GM12801 (cell line): ENCODE data around the gene HAGHL.

Experiments used
- TF ChIP-seq, protein P1 (sequence below): IDR thresholded peaks from one replicate; pipeline ENCODE4 v1.5.1; 2011; ENCODE audit warnings: control low read depth; ENCODE audit not compliant: insufficient read length; ENCODE audit errors: extremely low read depth

The HAGHL gene

DNA sequence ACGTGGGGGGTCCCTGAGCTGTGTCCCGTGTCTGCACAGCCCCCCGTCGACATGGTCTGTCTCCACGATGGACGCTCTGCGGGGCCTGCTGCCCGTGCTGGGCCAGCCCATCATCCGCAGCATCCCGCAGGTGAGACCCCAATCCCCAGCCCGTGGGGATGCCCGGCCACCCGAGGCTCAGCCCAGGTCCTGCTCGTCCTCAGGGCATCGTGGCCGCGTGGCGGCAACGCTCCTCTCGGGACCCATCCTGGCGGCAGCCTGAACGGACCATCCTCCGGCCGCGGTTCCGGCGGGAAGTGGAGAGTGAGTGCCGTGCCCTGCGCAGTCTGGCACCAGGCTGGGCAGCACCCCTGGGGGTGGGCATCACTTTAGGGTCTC, 38.6 kb downstream of the HAGHL start:
- TF ChIP-seq, protein P1, sequence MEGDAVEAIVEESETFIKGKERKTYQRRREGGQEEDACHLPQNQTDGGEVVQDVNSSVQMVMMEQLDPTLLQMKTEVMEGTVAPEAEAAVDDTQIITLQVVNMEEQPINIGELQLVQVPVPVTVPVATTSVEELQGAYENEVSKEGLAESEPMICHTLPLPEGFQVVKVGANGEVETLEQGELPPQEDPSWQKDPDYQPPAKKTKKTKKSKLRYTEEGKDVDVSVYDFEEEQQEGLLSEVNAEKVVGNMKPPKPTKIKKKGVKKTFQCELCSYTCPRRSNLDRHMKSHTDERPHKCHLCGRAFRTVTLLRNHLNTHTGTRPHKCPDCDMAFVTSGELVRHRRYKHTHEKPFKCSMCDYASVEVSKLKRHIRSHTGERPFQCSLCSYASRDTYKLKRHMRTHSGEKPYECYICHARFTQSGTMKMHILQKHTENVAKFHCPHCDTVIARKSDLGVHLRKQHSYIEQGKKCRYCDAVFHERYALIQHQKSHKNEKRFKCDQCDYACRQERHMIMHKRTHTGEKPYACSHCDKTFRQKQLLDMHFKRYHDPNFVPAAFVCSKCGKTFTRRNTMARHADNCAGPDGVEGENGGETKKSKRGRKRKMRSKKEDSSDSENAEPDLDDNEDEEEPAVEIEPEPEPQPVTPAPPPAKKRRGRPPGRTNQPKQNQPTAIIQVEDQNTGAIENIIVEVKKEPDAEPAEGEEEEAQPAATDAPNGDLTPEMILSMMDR, result no peak

DNA sequence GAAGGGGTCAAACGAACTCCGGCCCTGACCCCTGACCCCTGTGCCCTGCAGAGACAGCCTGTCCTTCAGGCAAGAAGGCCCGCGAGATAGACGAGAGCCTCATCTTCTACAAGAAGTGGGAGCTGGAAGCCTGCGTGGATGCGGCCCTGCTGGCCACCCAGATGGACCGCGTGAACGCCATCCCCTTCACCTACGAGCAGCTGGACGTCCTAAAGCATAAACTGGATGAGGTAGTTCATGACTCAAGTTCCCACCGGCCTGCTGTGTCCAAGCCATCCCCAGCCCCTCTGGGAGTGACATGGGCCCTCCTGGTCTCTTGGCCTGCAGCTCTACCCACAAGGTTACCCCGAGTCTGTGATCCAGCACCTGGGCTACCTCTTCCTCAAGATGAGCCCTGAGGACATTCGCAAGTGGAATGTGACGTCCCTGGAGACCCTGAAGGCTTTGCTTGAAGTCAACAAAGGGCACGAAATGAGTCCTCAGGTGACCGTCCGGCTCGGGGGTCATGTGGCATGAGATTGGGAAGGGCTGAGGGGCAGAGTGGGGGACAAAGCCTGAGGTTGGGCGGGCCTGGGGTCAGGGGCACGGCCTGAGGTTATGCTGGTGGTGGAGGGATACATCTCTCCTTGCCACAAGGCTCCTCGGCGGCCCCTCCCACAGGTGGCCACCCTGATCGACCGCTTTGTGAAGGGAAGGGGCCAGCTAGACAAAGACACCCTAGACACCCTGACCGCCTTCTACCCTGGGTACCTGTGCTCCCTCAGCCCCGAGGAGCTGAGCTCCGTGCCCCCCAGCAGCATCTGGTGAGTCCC, 39.3 kb downstream of the HAGHL start:
- TF ChIP-seq, protein P1, result no peak

DNA sequence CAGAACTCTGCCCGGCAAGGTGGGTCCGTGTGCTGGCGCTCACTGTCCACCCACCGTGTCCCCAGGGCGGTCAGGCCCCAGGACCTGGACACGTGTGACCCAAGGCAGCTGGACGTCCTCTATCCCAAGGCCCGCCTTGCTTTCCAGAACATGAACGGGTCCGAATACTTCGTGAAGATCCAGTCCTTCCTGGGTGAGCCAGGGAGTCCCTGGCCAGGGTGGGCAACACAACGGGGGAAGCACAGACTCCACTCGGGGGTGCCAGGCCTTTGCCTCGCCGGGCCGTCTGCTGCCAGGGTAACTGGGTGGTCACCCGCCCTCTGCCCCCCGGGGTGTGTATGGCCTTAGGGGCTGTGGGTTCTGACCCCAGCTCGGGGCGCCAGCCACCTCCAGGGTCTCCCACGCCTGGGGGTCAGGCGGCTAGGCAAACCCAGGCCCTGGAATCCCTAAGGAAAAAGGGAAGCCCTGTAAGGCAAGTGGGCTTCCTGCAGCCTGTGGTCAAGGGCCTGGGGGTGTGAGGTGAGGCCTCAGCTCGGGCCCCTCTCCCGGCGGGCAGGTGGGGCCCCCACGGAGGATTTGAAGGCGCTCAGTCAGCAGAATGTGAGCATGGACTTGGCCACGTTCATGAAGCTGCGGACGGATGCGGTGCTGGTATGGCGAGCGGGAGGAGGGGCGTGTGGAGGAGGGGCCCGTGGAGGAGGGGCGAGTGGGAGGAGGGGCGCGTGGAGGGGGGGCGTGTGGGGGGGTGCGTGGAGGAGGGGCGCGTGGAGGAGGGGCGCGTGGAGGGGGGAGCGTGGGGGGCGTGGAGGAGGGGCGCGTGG, 40.1 kb downstream of the HAGHL start:
- TF ChIP-seq, protein P1, result no peak

DNA sequence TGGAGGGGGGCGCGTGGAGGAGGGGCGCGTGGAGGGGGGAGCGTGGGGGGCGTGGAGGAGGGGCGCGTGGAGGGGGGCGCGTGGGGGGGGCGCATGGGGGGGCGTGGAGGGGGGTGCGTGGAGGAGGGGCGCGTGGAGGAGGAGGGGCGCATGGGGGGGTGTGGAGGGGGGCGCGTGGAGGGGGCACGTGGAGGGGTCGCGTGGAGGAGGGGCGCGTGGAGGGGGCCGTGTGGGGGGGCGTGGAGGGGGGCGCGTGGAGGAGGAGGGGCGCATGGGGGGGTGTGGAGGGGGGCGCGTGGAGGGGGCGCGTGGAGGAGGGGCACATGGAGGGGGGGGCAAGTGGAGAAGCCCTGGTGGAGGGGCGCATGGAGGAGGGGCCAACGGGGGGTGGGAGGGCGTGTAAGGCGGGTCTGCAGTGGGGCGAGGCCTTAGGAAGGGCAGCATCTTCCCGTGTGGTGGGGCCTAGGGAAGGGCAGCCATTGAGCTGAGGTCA, 40.9 kb downstream of the HAGHL start:
- TF ChIP-seq, protein P1, result no peak

DNA sequence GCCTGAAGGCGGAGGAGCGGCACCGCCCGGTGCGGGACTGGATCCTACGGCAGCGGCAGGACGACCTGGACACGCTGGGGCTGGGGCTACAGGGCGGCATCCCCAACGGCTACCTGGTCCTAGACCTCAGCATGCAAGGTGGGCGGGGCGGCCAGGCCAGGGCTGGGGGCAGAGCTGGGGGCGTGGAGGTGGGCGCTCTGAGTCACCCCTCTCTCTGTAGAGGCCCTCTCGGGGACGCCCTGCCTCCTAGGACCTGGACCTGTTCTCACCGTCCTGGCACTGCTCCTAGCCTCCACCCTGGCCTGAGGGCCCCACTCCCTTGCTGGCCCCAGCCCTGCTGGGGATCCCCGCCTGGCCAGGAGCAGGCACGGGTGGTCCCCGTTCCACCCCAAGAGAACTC, 41.5 kb downstream of the HAGHL start:
- TF ChIP-seq, protein P1, result no peak

DNA sequence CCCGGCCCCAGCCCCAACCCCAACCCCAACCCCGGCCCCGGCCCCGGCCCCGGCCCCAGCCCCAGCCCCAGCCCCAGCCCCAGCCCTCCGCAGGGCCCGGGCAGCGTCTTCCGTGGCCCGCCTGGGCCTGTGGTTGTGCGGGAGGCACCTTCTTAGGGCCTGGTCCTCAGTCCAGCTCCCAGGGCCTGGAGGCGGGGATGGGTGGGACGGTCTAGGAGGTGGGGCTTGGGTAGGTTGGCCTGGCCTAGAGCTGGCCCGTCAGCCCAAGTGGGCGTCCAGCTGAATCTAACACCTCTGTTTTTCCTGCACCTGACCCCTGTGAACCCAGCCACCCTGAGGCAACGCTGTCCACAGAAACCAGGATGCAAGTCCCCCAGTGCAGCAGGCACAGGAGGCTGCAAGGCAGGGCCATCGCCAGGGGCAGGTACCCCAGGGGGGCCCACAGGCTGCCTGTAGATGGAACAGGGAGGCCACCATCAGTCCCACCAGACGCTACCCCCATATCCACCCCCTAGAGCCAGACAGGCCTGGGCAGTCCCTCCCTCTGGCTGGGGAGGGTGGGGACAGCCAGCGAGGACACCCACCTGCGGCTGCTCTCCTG, 42.4 kb downstream of the HAGHL start:
- TF ChIP-seq, protein P1, result no peak

DNA sequence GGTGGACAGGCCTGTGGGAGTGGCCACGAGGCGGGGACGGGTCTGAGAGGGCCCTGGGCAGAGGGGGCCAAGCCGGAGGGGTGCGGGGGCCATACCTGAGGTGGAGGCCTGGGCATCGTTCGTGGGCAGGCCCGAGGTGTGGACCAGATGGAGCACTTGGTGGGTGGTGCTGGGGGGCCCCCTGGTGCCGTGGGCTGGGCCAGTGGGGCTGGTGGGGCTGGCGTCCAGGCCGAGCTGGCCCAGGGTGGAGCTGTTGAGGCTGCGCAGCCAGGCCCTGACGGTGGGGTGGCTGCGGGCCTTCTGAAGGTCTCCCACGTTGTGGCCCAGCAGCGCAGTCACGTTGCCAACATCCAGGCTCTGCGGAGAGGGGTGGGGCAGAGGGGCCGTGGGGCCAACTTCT, 43.0 kb downstream of the HAGHL start:
- TF ChIP-seq, protein P1, result no peak
